ENCODE results near the gene HRC.
A peak's percentile ranks its signal among the peaks of the same experiment; 100 is the strongest.
"Not testable (repeated sequence)": the region's sequence is repeated elsewhere in the genome, so short reads cannot be mapped to it uniquely, and the experiment has no call there.

HRC gene, protein sequence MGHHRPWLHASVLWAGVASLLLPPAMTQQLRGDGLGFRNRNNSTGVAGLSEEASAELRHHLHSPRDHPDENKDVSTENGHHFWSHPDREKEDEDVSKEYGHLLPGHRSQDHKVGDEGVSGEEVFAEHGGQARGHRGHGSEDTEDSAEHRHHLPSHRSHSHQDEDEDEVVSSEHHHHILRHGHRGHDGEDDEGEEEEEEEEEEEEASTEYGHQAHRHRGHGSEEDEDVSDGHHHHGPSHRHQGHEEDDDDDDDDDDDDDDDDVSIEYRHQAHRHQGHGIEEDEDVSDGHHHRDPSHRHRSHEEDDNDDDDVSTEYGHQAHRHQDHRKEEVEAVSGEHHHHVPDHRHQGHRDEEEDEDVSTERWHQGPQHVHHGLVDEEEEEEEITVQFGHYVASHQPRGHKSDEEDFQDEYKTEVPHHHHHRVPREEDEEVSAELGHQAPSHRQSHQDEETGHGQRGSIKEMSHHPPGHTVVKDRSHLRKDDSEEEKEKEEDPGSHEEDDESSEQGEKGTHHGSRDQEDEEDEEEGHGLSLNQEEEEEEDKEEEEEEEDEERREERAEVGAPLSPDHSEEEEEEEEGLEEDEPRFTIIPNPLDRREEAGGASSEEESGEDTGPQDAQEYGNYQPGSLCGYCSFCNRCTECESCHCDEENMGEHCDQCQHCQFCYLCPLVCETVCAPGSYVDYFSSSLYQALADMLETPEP

DNA sequence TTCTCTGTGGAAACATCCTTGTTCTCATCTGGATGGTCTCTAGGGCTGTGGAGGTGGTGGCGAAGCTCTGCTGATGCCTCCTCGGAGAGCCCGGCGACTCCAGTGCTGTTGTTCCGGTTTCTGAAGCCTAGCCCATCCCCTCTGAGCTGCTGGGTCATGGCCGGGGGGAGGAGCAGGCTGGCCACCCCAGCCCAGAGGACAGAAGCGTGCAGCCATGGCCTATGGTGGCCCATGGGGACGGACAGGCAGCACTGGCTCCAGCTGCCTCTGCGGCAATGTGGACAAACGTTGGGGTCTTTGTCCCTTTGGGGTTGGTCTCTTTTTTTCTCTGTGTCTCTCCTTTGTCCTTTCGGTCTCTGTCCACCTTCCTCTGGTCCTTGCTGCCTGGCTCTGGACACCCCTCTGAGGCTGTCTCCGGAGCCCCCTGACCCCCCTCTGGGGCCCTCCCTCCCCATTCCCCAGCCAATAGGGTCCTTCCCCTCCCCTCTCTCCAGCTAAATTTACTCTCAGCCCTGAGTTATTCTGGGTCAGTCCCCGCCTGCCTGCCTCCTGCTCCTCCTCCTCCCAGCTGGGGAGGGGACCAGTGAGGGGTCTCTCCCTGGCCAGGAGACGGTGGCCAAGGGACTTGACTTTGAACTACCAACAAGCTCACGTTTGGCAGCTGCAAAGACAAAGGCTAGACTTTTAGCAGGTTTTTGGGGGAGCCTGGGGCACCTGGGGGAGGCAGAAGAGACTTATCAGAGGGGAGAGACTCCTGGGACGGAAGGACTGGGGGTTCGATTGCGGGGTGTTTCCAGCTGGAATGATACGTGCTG lies at the start of gene HRC:
HRC (minus strand) TSS at position 392 of the 815 bp plus-strand sequence; CDS start at position 233, 159 bp downstream.
- no peak for DNase-seq

DNA sequence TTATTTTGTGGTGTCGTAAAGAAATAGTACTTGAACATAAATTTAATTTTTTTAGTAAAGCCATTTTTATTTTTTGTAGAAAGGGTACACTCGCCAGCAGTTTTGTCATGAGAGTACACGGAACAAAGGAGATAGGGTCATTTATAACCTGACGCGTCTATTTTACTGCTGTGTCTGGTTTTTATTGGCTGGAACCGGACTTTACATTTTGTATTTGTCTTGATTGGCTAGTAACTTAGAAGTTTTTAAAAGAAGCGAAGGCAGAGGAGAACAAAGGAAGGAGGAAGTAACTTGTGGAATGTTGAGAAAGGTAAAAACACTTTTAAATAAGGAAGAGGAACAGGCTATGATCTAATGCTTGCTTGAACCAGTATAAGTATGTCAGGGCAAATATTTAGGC lies 45.8 kb upstream of the HRC start:
- DNase-seq = no peak

DNA sequence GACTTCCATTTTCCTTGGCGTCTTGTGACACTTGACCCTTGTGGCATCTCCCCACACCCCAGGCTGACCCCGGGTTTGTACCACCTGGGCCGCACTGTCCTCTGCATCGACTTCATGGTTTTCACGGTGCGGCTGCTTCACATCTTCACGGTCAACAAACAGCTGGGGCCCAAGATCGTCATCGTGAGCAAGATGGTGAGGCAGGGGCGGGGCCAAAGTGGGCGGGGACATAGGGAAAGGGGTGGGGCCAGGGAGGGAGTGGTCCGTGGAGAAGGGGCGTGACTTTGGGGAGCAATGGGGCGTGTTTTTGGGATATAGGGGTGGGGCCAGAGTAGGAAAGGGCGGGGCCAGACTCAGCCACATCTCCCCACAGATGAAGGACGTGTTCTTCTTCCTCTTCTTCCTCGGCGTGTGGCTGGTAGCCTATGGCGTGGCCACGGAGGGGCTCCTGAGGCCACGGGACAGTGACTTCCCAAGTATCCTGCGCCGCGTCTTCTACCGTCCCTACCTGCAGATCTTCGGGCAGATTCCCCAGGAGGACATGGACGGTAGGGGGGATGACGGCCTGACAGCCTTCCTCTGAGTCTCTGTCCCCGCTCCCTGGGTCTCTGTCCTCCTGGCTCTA lies 45.2 kb upstream of the HRC start:
- DNase-seq = no peak

DNA sequence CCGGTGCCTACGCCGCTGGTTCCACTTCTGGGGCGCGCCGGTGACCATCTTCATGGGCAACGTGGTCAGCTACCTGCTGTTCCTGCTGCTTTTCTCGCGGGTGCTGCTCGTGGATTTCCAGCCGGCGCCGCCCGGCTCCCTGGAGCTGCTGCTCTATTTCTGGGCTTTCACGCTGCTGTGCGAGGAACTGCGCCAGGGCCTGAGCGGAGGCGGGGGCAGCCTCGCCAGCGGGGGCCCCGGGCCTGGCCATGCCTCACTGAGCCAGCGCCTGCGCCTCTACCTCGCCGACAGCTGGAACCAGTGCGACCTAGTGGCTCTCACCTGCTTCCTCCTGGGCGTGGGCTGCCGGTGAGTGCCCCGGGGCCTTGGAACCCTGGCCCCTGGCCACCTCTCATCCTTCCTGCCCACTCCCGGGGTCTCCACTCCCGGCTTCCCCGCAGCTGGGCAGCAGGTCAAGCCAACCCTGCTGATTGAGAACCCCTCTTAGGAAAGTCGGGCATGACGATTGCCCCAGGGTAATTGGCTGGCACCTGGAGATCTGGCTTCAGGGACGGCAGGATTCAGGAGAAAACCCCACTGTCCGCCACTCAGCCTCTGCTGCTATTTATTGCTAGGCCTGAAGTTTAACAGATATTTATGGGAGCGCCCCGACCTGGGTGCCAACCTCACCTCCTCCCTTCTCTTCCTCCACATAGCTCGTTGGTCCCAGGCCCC lies 41.5 kb upstream of the HRC start:
- no peak for DNase-seq

DNA sequence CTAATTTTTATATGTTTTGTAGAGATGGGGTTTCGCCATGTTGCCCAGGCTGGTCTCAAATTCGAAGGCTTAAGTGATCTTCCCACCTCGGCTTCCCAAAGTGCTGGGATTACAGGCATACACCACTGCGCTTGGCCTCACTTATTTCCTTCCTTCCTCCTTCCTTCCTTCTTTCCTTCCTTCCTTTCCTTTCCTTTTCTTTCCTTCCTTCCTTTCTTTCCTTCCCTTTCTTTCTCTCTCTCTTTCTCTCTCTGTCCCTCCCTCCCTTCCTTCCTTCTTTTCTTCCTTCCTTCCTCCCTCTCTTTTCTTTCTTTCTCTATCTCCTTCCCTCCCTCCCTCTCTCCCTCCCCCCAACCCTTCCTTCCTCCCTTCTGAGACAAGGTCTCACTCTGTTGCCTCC lies 39.2 kb upstream of the HRC start:
- no peak for DNase-seq

DNA sequence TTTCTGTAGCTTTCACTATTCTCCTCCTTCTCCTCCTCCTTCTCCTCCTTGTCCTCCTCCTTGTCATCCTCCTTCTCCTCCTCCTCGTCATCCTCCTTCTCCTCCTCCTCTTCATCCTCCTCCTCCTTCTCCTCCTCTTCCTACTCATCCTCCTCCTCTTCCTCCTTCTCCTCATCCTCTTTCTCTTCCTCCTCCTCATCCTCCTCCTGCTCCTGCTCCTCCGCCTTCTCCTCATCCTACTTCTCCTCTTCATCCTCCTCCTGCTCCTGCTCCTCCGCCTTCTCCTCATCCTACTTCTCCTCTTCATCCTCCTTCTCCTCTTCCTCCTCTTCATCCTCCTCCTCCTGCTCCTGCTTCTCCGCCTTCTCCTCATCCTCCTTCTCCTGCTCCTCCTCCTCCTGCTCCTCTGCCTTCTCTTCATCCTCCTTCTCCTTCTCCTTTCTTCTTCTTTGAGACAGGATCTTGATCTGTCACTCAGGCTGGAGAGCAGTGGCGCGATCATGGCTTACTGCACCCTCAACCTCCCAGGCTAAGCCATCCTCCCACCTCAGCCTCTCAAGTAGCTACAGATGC lies 38.7 kb upstream of the HRC start:
- DNase-seq = no peak

DNA sequence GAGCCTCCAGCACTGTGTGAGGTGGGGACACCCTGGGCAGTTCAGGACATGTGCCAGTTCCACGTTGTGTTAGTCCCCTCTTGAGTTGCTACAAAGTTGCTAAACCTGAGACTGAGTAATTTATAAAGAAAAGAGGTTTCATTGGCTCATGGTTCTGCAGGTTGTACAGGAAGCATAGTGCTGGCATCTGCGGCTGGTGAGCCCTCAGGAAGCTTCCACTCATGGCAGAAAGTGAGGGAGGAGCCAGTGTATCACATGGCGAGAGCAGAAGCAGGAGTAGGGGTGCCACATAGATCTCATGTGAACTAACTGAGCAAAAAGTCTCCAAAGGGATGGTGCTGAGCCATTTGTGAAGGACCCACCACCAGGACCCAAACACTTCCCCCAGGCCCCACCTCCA lies 35.6 kb upstream of the HRC start:
- DNase-seq = no peak

DNA sequence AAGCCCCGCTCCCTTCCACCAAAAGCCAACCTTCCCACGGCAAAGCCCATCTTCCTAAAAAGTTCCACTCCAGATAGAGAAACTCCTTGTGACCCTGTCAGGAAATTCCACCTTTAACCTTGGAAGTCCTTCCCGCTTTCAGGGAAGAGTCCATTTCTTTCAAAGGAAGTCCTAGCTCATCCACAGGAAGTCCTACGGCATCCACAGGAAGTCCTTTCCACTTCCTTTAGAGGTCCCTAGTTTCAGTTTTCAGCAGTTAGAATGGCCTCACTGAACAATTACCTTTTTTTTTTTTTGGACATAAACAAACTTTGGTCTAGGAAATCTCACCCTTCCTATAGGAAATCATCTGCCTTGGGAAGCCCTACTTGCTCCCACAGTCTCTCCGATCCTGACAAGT lies 34.1 kb upstream of the HRC start:
- DNase-seq = no peak

DNA sequence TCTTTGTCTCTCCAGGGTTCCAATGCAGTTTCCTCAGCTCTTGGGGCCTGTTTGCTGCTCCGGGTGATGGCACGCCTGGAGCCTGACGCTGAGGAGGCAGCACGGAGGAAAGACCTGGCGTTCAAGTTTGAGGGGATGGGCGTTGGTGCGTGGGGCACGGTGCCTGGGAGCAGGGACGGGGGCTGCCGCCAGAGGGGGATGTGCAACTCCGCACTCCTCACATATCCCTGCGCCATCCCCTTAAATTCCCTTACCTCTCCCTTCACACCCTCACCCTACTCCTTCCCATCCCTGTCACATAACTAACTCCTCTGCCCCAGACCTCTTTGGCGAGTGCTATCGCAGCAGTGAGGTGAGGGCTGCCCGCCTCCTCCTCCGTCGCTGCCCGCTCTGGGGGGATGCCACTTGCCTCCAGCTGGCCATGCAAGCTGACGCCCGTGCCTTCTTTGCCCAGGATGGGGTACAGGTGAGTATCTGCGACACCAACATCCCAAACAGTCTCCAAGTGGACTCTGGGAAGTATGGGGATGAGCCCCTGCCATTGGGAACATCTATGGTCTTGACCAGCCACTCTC lies 33.5 kb upstream of the HRC start:
- no peak for DNase-seq

DNA sequence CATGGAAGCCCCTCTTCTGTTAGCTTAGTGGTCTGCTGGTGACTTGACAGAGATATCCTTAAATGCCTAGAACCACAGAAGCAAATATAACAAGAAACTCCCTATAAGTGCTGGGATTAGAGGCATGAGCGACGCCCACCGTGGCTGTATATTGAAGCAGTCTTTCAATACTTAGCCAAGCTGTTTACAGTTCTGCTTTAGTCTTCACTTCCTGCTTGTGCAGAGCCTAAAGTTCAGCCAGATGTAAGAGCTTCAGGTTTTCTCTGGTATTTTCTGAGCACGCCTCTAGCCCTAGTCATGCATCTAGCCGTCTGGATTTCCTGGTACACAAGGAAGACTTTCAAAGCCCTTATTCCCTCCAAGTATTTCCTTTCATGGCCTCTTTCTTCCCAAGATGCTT lies 30.9 kb upstream of the HRC start:
- DNase-seq = peak; percentile 18

DNA sequence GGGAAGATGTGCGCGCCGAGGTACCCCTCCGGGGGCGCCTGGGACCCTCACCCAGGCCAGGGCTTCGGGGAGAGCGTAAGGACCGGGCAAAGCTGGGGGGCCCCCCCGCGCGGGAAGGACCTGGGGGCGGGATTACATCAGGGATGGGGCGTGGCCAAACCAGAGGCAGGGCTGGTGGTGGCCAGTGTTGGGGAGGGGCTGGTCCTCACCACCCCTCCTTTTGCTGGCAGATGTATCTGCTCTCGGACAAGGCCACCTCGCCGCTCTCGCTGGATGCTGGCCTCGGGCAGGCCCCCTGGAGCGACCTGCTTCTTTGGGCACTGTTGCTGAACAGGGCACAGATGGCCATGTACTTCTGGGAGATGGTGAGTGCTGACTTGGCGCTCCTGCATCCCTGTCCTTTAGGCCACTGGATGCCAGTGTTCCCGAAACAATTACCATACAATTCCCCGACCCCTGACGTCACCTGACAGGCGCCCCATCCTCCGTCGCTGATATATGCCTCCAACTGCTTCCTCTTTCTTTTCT lies 27.7 kb upstream of the HRC start:
- no peak for DNase-seq

DNA sequence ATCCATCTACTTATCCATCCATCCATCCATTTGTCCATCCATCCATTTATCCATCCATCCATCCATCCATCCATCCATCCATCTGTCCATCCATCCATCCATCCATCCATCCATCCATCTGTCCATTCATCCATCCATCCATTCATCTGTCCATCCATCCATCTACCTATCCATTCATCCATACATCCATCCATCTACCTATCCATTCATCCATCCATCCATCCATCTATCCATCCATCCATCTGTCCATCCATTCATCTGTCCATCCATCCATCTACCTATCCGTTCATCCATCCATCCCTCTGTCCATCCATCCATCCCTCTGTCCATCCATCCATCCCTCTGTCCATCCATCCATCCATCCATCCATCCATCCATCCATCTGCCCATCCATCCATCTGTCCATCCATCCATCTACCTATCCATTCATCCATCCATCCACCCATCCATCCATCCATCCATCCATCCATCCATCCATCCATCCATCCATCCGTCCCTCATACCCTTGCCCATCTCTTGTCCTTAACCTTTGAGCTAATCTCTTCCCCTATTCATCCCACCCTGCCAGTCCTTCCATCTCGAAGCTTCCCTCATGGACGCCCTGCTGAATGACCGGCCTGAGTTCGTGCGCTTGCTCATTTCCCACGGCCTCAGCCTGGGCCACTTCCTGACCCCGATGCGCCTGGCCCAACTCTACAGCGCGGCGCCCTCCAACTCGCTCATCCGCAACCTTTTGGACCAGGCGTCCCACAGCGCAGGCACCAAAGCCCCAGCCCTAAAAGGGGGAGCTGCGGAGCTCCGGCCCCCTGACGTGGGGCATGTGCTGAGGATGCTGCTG lies 27.0 kb upstream of the HRC start:
- not testable (repeated sequence) for DNase-seq

DNA sequence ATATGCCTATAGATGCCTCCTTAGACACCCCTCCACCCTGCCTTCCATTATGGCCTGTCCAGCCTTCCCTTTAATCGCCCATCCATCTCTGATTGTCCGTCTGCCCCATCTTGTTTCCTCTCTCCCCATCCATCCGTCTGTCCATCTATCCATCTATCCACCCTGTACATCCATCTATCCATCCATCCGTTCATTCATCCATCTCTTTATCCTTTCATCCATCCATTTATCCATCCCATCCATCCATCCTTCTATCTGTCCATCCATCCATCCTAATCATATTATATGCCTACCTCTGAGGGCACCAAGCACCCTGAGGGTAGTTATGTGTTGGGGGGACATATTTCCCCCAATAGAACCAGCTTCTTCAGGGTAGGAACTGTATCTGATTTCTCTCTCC lies 25.5 kb upstream of the HRC start:
- DNase-seq = no peak

DNA sequence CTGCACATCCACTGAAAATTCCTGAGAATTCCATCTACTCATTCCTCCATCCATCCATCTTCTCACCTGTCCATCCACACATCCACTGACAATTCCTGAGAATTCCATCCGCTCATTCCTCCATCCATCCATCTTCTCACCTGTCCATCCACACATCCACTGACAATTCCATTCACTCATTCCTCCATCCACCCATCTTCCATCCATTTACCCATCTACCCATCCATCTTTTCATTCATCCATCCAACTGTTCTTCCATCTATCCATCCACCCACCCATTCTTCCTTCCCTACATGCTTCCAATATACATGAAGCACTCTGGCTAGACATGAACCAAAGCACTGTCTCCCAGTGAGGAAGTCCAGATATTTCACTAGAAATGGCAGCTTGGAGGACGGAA lies 18.0 kb upstream of the HRC start:
- no peak for DNase-seq

DNA sequence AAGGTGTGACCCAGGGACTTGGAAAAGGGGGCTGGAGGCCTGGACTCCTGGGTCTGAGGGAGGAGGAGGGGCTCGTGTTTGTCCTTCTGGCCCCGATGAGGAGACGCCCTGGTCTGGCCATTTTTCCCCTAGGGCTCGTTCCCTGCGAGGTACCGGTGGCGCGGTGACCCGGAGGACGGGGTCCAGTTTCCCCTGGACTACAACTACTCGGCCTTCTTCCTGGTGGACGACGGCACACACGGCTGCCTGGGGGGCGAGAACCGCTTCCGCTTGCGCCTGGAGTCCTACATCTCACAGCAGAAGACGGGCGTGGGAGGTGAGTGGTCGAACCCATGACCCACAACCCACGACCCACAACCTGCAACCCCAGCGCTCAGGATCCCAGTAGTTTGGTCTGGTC lies 13.2 kb upstream of the HRC start:
- DNase-seq = no peak

DNA sequence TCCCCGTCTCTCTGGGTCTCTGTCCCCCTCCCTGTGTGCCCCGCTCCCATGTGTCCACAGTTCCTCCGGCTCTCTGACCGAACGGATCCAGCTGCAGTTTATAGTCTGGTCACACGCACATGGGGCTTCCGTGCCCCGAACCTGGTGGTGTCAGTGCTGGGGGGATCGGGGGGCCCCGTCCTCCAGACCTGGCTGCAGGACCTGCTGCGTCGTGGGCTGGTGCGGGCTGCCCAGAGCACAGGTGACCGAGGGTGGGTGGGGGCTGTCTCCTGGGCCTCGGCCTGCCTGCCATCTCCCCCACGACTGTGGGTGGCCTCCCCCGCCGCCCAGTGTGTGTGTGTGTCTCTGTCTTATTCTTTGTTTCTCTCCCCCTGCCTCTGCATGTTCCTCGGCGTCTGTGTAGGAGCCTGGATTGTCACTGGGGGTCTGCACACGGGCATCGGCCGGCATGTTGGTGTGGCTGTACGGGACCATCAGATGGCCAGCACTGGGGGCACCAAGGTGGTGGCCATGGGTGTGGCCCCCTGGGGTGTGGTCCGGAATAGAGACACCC lies 12.7 kb upstream of the HRC start:
- DNase-seq = no peak

DNA sequence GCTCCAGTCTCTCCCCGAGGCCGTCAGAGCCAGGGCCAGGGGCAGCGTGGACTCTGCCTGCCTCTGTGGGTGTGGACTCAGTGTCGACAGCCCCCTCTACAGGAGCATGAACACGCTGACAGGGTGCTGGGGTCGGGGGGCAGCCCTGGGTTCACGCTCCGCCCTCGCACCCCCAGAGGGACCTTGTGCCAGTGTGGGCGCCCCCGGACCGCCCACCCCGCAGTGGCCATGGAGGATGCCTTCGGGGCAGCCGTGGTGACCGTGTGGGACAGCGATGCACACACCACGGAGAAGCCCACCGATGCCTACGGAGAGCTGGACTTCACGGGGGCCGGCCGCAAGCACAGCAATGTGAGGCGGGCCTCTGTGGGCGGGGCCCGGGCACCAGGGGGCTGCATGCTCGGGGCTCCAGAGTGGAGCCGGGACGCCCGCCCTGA lies 10.7 kb upstream of the HRC start:
- DNase-seq = no peak

DNA sequence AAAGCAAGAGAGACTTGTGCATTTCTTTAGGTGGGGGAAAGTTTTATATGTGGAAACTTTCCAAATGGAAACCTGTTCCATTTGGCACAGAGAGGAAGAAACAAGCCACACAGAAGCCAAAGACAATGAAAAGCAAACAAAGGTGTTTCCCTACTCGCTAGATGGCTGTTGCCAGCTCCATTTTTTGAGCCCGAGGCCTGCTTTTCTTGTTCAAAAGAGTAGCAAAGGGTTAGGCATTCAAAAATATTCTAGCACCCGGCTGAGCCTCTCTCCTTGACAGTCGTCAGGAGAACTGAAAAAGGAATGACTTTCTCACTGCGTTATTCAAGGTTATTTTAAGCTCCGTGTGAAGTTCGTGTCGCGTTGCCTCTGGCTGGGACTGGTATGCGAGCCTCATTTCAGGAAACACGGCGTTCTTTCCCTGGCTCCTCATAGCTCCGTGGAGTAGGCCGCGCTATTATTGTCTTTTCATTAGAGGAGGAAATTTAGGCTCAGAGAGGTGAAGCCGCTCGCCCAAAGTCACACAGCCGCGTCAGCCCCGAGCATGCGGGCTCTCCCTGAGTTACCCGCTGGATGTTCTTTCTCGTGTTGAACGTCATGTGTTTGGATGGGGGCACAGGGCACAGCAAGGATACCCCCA lies 10.0 kb upstream of the HRC start:
- no peak for DNase-seq

DNA sequence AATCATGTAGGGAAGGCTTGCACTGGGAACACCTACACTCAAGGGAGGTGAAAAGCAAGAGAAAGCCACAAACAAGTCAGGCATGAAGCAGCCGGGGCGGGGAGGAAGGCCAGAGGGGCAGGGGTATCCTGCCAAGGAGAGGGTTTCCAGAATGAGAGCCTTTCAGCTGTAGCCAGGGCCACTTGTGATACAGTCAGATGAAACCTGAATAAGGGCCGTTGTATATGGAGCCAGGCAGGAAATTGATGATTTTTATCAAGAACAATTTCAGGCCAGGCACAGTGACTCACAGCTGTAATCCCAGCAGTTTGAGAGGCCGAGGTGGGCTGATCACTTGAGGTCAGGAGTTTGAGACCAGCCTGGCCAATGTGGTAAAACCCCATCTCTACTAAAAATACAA lies 6.8 kb upstream of the HRC start:
- no peak for DNase-seq

Data from RPMI8226 (cell line).